WTC11 (cell line): Measurements from ENCODE around the gene GP9. TPM values are rescaled to one million over a fixed set of nuclear protein-coding genes. Genes with fewer than 3 reads are reported as not detected.

Source experiments
- ATAC-seq: fragments of 200-7000 bp; cut with Tn5 transposase; 2 replicates; pipeline ENCODE4 v1.10.0; 2021; ENCODE audit warnings: mild to moderate bottlenecking, moderate library complexity
- CTCF ChIA-PET: fragments of 300-600 bp; sonication (Branson Sonifier 250); formaldehyde crosslinking; loops from one replicate; lab custom pipeline; 2021; ENCODE audit warnings: antibody characterized with exemption; lab: Charles Lee
- POLR2A ChIA-PET: fragments of 350-600 bp; sonication (Branson Sonifier 250); formaldehyde crosslinking; loops from one replicate; lab custom pipeline; 2021; ENCODE audit warnings: antibody characterized with exemption; lab: Charles Lee
- DNase-seq: peaks from one replicate; pipeline ENCODE4 v3.0.0; 2021; ENCODE audit warnings: low spot score
- H3K27ac Mint-ChIP-seq: 2 replicates; pipeline ENCODE4 v1.8.0; 2021; ENCODE audit warnings: mixed read lengths
- H3K27me3 Mint-ChIP-seq: 2 replicates; pipeline ENCODE4 v1.8.0; 2021; ENCODE audit warnings: low read depth, mild to moderate bottlenecking, moderate library complexity, mixed read lengths
- H3K36me3 Mint-ChIP-seq: 2 replicates; pipeline ENCODE4 v1.8.0; 2021; ENCODE audit warnings: mixed read lengths
- H3K4me1 Mint-ChIP-seq: 2 replicates; pipeline ENCODE4 v1.8.0; 2022; ENCODE audit warnings: mixed read lengths
- H3K4me3 Mint-ChIP-seq: 2 replicates; pipeline ENCODE4 v1.8.0; 2021; ENCODE audit warnings: mild to moderate bottlenecking, moderate library complexity, mixed read lengths
- H3K9me3 Mint-ChIP-seq: 2 replicates; pipeline ENCODE4 v1.8.0; 2021; ENCODE audit warnings: mixed read lengths
- AFF4 ChIP-seq: sonication (generic); formaldehyde crosslinking; IDR thresholded peaks from 2 replicates; pipeline ENCODE4 v1.8.1; 2023; ENCODE audit warnings: mild to moderate bottlenecking, missing genetic modification reagents, borderline replicate concordance
- EMX1 ChIP-seq: fragments of 250-450 bp; sonication (Bioruptor Pico); IDR thresholded peaks from 2 replicates; pipeline ENCODE4 v1.8.0; 2021; ENCODE audit warnings: mild to moderate bottlenecking
- ERG ChIP-seq: fragments of 250-450 bp; sonication (Bioruptor Pico); IDR thresholded peaks from 2 replicates; pipeline ENCODE4 v1.8.0; 2021; ENCODE audit warnings: mild to moderate bottlenecking
- ETV6 ChIP-seq: sonication (generic); formaldehyde crosslinking; IDR thresholded peaks from 2 replicates; pipeline ENCODE4 v1.8.1; 2022; ENCODE audit warnings: mild to moderate bottlenecking, missing genetic modification reagents
- HMGXB4 ChIP-seq: sonication (generic); formaldehyde crosslinking; IDR thresholded peaks from 2 replicates; pipeline ENCODE4 v1.8.1; 2023; ENCODE audit warnings: mild to moderate bottlenecking, moderate library complexity, missing genetic modification reagents
- IRF2 ChIP-seq: sonication (generic); formaldehyde crosslinking; IDR thresholded peaks from 2 replicates; pipeline ENCODE4 v1.8.0; 2022; ENCODE audit warnings: low read depth, missing genetic modification reagents, borderline replicate concordance
- JAZF1 ChIP-seq: fragments of 250-450 bp; sonication (Bioruptor Pico); IDR thresholded peaks from 2 replicates; pipeline ENCODE4 v1.9.0; 2021; ENCODE audit warnings: moderate library complexity, mild to moderate bottlenecking, inconsistent platforms
- NFATC4 ChIP-seq: fragments of 250-450 bp; sonication (Bioruptor Pico); IDR thresholded peaks from 2 replicates; pipeline ENCODE4 v1.9.0; 2021; ENCODE audit warnings: mild to moderate bottlenecking
- NR3C1 ChIP-seq: sonication (generic); formaldehyde crosslinking; conservative IDR thresholded peaks from 2 replicates; pipeline ENCODE4 v1.8.1; 2023; ENCODE audit warnings: low read depth, mild to moderate bottlenecking, missing genetic modification reagents
- OVOL2 ChIP-seq: fragments of 250-450 bp; sonication (Bioruptor Pico); IDR thresholded peaks from 2 replicates; pipeline ENCODE4 v1.9.0; 2021; ENCODE audit warnings: mild to moderate bottlenecking, borderline replicate concordance
- RORB ChIP-seq: fragments of 250-450 bp; sonication (Bioruptor Pico); IDR thresholded peaks from 2 replicates; pipeline ENCODE4 v1.9.0; 2021; ENCODE audit warnings: mild to moderate bottlenecking
- TCF7 ChIP-seq: sonication (generic); formaldehyde crosslinking; IDR thresholded peaks from 2 replicates; pipeline ENCODE4 v1.8.0; 2022; ENCODE audit warnings: mild to moderate bottlenecking, low read depth, missing genetic modification reagents, moderate library complexity
- ZNF263 ChIP-seq: sonication (generic); formaldehyde crosslinking; IDR thresholded peaks from 2 replicates; pipeline ENCODE4 v1.8.1; 2022; ENCODE audit warnings: low read depth, mild to moderate bottlenecking, moderate library complexity, missing genetic modification reagents
- ZNF281 ChIP-seq: sonication (generic); formaldehyde crosslinking; IDR thresholded peaks from 2 replicates; pipeline ENCODE4 v1.8.0; 2023; ENCODE audit warnings: mild to moderate bottlenecking, missing genetic modification reagents
- total RNA-seq: library from RNA; stranded (reverse); gene quantifications from 3 replicates; pipeline ENCODE4 v1.2.3, GENCODE V29; 2021
- TF ChIP-seq, protein P1 (sequence below): fragments of 250-450 bp; sonication (Bioruptor Pico); IDR thresholded peaks from 2 replicates; pipeline ENCODE4 v1.9.0; 2021; ENCODE audit warnings: moderate library complexity, mild to moderate bottlenecking, inconsistent platforms, borderline replicate concordance

The GP9 gene
- total RNA-seq, 1 experiment from 2014 or later = not detected

DNA sequence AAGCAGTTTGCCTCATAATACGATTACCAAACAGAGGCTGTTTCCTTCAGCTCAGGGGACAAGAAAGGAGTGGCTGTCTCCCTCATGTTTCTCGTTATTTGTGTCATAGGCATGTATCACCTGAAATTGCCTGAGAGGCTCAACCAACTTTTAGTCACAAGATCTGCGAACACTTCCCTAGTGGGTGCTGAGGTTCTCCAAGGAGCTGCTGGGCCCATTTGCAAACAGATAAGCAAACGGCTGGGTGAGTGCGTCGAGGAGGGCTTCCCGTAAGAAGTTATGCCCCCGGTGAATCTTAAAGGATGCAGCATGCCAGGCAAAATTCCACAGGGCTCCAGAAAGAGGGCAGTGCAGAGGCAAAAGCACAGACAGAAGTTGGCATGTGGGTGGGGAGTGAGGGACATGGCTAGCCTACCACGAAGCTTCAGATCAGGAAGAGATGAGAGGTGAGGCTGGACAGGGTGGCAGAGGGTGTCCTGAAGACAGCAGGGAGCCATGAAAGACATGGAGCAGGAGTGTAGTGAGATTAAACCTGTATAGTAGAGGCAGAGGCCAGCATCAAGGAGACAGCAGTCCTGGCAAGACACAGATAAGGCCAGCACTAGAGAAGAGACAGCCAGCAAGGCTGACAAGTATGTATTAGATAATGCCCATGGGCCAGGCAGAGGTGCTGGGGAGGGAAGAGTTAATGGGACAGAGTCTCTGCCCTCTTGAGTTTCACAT, 4.0 kb upstream of the GP9 start (continued):
- no peak for TF ChIP-seq OVOL2
- no peak for TF ChIP-seq NFATC4 (CRISPR knock-in tag)
- TF ChIP-seq ZNF263 (CRISPR knock-in tag) = no peak
- no peak for TF ChIP-seq ZNF281 (CRISPR knock-in tag)
- no peak for TF ChIP-seq TCF7 (CRISPR knock-in tag)
- no peak for TF ChIP-seq IRF2 (CRISPR knock-in tag)
- TF ChIP-seq RORB (CRISPR knock-in tag) = no peak
- TF ChIP-seq AFF4 (CRISPR knock-in tag) = no peak
- TF ChIP-seq, protein P1, sequence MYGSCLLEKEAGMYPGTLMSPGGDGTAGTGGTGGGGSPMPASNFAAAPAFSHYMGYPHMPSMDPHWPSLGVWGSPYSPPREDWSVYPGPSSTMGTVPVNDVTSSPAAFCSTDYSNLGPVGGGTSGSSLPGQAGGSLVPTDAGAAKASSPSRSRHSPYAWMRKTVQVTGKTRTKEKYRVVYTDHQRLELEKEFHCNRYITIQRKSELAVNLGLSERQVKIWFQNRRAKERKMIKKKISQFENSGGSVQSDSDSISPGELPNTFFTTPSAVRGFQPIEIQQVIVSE (CRISPR knock-in tag) = no peak
- TF ChIP-seq JAZF1 (CRISPR knock-in tag) = no peak
- no peak for TF ChIP-seq EMX1 (CRISPR knock-in tag)
- no peak for TF ChIP-seq NR3C1 (CRISPR knock-in tag)
- no peak for TF ChIP-seq ERG (CRISPR knock-in tag)

GRCh38 chr3:129057249-129057648, 3.3 kb upstream of the GP9 start:
- no peak for TF ChIP-seq HMGXB4 (CRISPR knock-in tag)
- no peak for TF ChIP-seq ETV6 (CRISPR knock-in tag)
- TF ChIP-seq IRF2 (CRISPR knock-in tag) = no peak
- DNase-seq (no peak), ATAC-seq (no peak)
- no peaks in the 10 kb centered on the region for H3K36me3 Mint-ChIP-seq
- ChIA-PET POLR2A (no interaction called here), CTCF (interaction anchor here (0.9 kb wide), 1 partner anchor 11 kb away, joined by 3 read pairs; no protein-coding TSS in a partner anchor)
- H3K4me3 Mint-ChIP-seq = no peak overlapping the region
- H3K9me3 Mint-ChIP-seq = no peaks in the 10 kb centered on the region
- no peak overlapping the region for H3K27ac Mint-ChIP-seq
- H3K27me3 Mint-ChIP-seq = peaks cover 5% of the 10 kb centered on the region
- H3K4me1 Mint-ChIP-seq = 0 out of 2 replicates have a peak, but pooled peaks cover 3% of the 10 kb centered on the region
